SK-N-SH treated with all-trans-retinoic acid at 6 μM for 48 hours (cell line): ENCODE data around the gene ZNF175.

ENCODE experiments used
- CREB5 ChIP-seq: fragments of 250-450 bp; sonication (Bioruptor Pico); IDR thresholded peaks from 2 replicates; pipeline ENCODE4 v1.5.1; 2020; ENCODE audit warnings: low read depth, mild to moderate bottlenecking, moderate library complexity
- CSDC2 ChIP-seq: fragments of 250-450 bp; sonication (Bioruptor Pico); IDR thresholded peaks from 2 replicates; pipeline ENCODE4 v1.5.0; 2020; ENCODE audit warnings: mild to moderate bottlenecking, moderate library complexity
- ESRRG ChIP-seq: fragments of 250-450 bp; sonication (Bioruptor Pico); IDR thresholded peaks from 2 replicates; pipeline ENCODE4 v1.6.1; 2021; ENCODE audit warnings: mild to moderate bottlenecking
- PATZ1 ChIP-seq: fragments of 250-450 bp; sonication (Bioruptor Pico); IDR thresholded peaks from 2 replicates; pipeline ENCODE4 v1.8.0; 2020; ENCODE audit warnings: mild to moderate bottlenecking, moderate library complexity, borderline replicate concordance
- RARB ChIP-seq: fragments of 250-450 bp; sonication (Bioruptor Pico); IDR thresholded peaks from 2 replicates; pipeline ENCODE4 v1.8.0; 2021; ENCODE audit warnings: mild to moderate bottlenecking, moderate library complexity
- TSHZ2 ChIP-seq: fragments of 250-450 bp; sonication (Bioruptor Pico); IDR thresholded peaks from 2 replicates; pipeline ENCODE4 v1.5.0; 2020; ENCODE audit warnings: mild to moderate bottlenecking, moderate library complexity
- ZFP30 ChIP-seq: fragments of 450-650 bp; formaldehyde crosslinking; IDR thresholded peaks from 2 replicates; pipeline ENCODE4 v1.5.0; 2022; ENCODE audit warnings: mild to moderate bottlenecking, moderate library complexity

GRCh38 chr19:51589511-51589910 is 18.4 kb downstream of the ZNF175 start:
- TF ChIP-seq ZFP30, result no peak
- no peak for TF ChIP-seq TSHZ2
- no peak for TF ChIP-seq CSDC2 (CRISPR knock-in tag)
- TF ChIP-seq RARB, result no peak
- no peak for TF ChIP-seq CREB5 (CRISPR knock-in tag)
- TF ChIP-seq ESRRG, result no peak
- no peak for TF ChIP-seq PATZ1
